ENCODE measurements around the gene ANXA11. TPM values are rescaled to one million over a fixed set of nuclear protein-coding genes. Genes with fewer than 3 reads are reported as not detected.
"Not testable (repeated sequence)": the region's sequence is repeated elsewhere in the genome, so short reads cannot be mapped to it uniquely, and the experiment has no call there.

ANXA11 gene
- total RNA-seq, 1 experiment from 2014 or later = 68.1 TPM

- H3K14ac ChIP-seq (ENCODE audit: insufficient read depth, low read length); H2BK15ac ChIP-seq (ENCODE audit: low read depth, low read length); H3K56ac ChIP-seq (ENCODE audit: insufficient read length, low read depth, low read length); H2AK5ac ChIP-seq (ENCODE audit: insufficient read length, low read length); H3K9ac ChIP-seq (ENCODE audit: extremely low read depth, insufficient read length, low read length); H3K4me1 Mint-ChIP-seq; H3K9me3 ChIP-seq (ENCODE audit: control insufficient read depth, low read depth, low read length); H3K4me1 ChIP-seq (ENCODE audit: insufficient read depth, low read length); H4K91ac ChIP-seq (ENCODE audit: insufficient read length, low read depth, low read length); H3K4ac ChIP-seq (ENCODE audit: low read depth, low read length); H3K27ac Mint-ChIP-seq; H3K27me3 ChIP-seq (ENCODE audit: insufficient read depth, low read length); H3K79me2 ChIP-seq (ENCODE audit: insufficient read depth, low read length); H3K4me3 Mint-ChIP-seq; H3K36me3 Mint-ChIP-seq (ENCODE audit: insufficient read depth in 1 of 3, low read depth in 3 of 3); H4K20me1 ChIP-seq (ENCODE audit: control insufficient read depth, insufficient read depth, insufficient read length); H2BK12ac ChIP-seq (ENCODE audit: insufficient read length, low read depth, low read length); H2BK5ac ChIP-seq (ENCODE audit: insufficient read length, low read length); H3K23me2 ChIP-seq (ENCODE audit: insufficient read length, low read depth, low read length, poor library complexity, severe bottlenecking); H2BK20ac ChIP-seq (ENCODE audit: low read depth, low read length, poor library complexity, severe bottlenecking); H3K23ac ChIP-seq (ENCODE audit: insufficient read length, low read depth, low read length); H2AFZ ChIP-seq (ENCODE audit: low read length); DNase-seq; H3K18ac ChIP-seq (ENCODE audit: insufficient read length, low read depth, low read length); H3K9me3 Mint-ChIP-seq; H3K4me2 ChIP-seq (ENCODE audit: insufficient read depth, insufficient read length, low read length); H2BK120ac ChIP-seq (ENCODE audit: low read depth, low read length, poor library complexity, severe bottlenecking); H3T11ph ChIP-seq (ENCODE audit: low read length); H4K8ac ChIP-seq (replicated peaks; ENCODE audit: insufficient read length, low read depth, low read length); H3K27ac ChIP-seq (ENCODE audit: insufficient read length, low read depth, low read length); H3K27me3 Mint-ChIP-seq (ENCODE audit: low read depth); H4K5ac ChIP-seq (ENCODE audit: insufficient read length, low read depth, low read length); H3K79me1 ChIP-seq (ENCODE audit: insufficient read depth, low read depth, low read length, poor library complexity, severe bottlenecking): not testable (repeated sequence)
- no CpG with 5 or more reads among the region's 1 CpG for WGBS (ENCODE audit: extremely low coverage, insufficient read length, low lambda C conversion rate)
These were observed 28.5 kb upstream of the ANXA11 start for GRCh38 chr10:80233871-80234270.

- H3K9ac ChIP-seq (ENCODE audit: extremely low read depth, insufficient read length, low read length); H3K4ac ChIP-seq (ENCODE audit: low read depth, low read length); H3K9me3 ChIP-seq (ENCODE audit: control insufficient read depth, low read depth, low read length); H3K56ac ChIP-seq (ENCODE audit: insufficient read length, low read depth, low read length); H3K9me3 Mint-ChIP-seq; H2AFZ ChIP-seq (ENCODE audit: low read length); H3K23ac ChIP-seq (ENCODE audit: insufficient read length, low read depth, low read length); H3K4me1 ChIP-seq (ENCODE audit: insufficient read depth, low read length); H2AK5ac ChIP-seq (ENCODE audit: insufficient read length, low read length); H2BK12ac ChIP-seq (ENCODE audit: insufficient read length, low read depth, low read length); H2BK5ac ChIP-seq (ENCODE audit: insufficient read length, low read length); H3K14ac ChIP-seq (ENCODE audit: insufficient read depth, low read length); H3K27me3 ChIP-seq (ENCODE audit: insufficient read depth, low read length); H3K27ac ChIP-seq (ENCODE audit: insufficient read length, low read depth, low read length); H3K23me2 ChIP-seq (ENCODE audit: insufficient read length, low read depth, low read length, poor library complexity, severe bottlenecking); H3K4me3 Mint-ChIP-seq; H4K20me1 ChIP-seq (ENCODE audit: control insufficient read depth, insufficient read depth, insufficient read length); H3K4me2 ChIP-seq (ENCODE audit: insufficient read depth, insufficient read length, low read length); H3K18ac ChIP-seq (ENCODE audit: insufficient read length, low read depth, low read length); H4K8ac ChIP-seq (replicated peaks; ENCODE audit: insufficient read length, low read depth, low read length); H3T11ph ChIP-seq (ENCODE audit: low read length); H2BK15ac ChIP-seq (ENCODE audit: low read depth, low read length); H3K79me2 ChIP-seq (ENCODE audit: insufficient read depth, low read length); H4K91ac ChIP-seq (ENCODE audit: insufficient read length, low read depth, low read length); H3K79me1 ChIP-seq (ENCODE audit: insufficient read depth, low read depth, low read length, poor library complexity, severe bottlenecking); DNase-seq; H3K36me3 Mint-ChIP-seq (ENCODE audit: insufficient read depth in 1 of 3, low read depth in 3 of 3); H2BK20ac ChIP-seq (ENCODE audit: low read depth, low read length, poor library complexity, severe bottlenecking); H2BK120ac ChIP-seq (ENCODE audit: low read depth, low read length, poor library complexity, severe bottlenecking); H3K27ac Mint-ChIP-seq; H4K5ac ChIP-seq (ENCODE audit: insufficient read length, low read depth, low read length); H3K4me1 Mint-ChIP-seq: not testable (repeated sequence)
- WGBS (ENCODE audit: extremely low coverage, insufficient read length, low lambda C conversion rate) = no CpG with 5 or more reads among the region's 4 CpGs
- peaks cover 10% of the 10 kb centered on the region for H3K27me3 Mint-ChIP-seq (ENCODE audit: low read depth)
These were observed 21.4 kb upstream of the ANXA11 start for GRCh38 chr10:80226723-80227122.

Measured in H9 (cell line).